Right atrium auricular region (tissue), 2 donors: ENCODE data around the gene PDS5A. TPM values are rescaled to one million over a fixed set of nuclear protein-coding genes. Genes with fewer than 3 reads are reported as not detected.

Source experiments
- DNase-seq: peaks from one replicate; pipeline ENCODE4 v3.0.0-alpha.2; 2019; ENCODE audit warnings: low spot score
- H3K27ac ChIP-seq, 2 donors: fragments of 200-600 bp; sonication (generic); 1 replicate in 1 of 2; 2 replicates in 1 of 2; pipeline ENCODE4 v1.5.1; 2016 to 2019
- H3K27me3 ChIP-seq, 2 donors: fragments of 200-600 bp; sonication (generic); one replicate each; pipeline versions ENCODE4 v1.5.1 to v1.6.0; 2017 to 2019
- H3K36me3 ChIP-seq: fragments of 200-600 bp; sonication (generic); one replicate; pipeline ENCODE4 v1.5.1; 2016
- H3K4me1 ChIP-seq, 2 donors: fragments of 200-600 bp; sonication (generic); one replicate each; pipeline versions ENCODE4 v1.5.1 to v1.6.0; 2017 to 2019
- H3K4me3 ChIP-seq, 2 donors: fragments of 200-600 bp; sonication (generic); 1 replicate in 1 of 2; 2 replicates in 1 of 2; pipeline ENCODE4 v1.5.1; 2017 to 2019; ENCODE audit warnings: mild to moderate bottlenecking in 1 of 2, moderate library complexity in 1 of 2
- H3K9me3 ChIP-seq, 2 donors: fragments of 200-600 bp; sonication (generic); one replicate each; pipeline ENCODE4 v1.5.1; 2019
- CTCF ChIP-seq, 2 donors: fragments of 200-600 bp; sonication (generic); IDR thresholded peaks; one replicate each; pipeline ENCODE4 v1.5.1; 2019; ENCODE audit warnings: antibody characterized with exemption in 2 of 2
- total RNA-seq, 2 donors: library from RNA; depleted of rRNA; stranded (reverse); fragments of >200 nt; gene quantifications; one replicate each; pipeline ENCODE4 v1.1.0, GENCODE V29; 2016

Gene PDS5A
- total RNA-seq, 2 donors from 2014 or later: 29.5 to 30.3 TPM

DNA sequence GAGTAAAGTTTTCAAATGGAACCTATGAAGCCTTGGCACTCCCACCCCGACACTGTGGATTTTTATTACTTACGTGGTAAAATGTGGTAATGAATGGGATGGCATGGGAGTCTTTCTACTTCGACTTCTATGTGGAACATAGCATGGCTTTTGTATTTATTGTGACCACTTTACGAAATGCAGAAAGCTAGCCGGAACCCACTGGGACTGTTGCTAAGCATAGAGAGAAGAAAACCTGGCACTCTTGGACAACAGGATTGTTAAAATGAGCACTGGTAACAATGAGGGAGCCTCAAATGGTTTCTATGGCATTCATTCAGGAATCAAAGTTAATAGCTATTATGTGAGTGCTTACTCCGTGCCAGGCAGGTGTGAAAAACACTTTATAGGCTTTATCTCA lies 113.3 kb downstream of the PDS5A start:
- H3K36me3 ChIP-seq: peaks cover 39% of the 10 kb centered on the region
- H3K4me3 ChIP-seq: no peak overlapping the region
- H3K27ac ChIP-seq: no peak overlapping the region
- H3K9me3 ChIP-seq: no peaks in the 10 kb centered on the region
- H3K27me3 ChIP-seq: no peaks in the 10 kb centered on the region
- no peak for DNase-seq
- no peaks in the 10 kb centered on the region for H3K4me1 ChIP-seq
- TF ChIP-seq CTCF (IDR thresholded peaks at IDR 0.05): no peak

DNA sequence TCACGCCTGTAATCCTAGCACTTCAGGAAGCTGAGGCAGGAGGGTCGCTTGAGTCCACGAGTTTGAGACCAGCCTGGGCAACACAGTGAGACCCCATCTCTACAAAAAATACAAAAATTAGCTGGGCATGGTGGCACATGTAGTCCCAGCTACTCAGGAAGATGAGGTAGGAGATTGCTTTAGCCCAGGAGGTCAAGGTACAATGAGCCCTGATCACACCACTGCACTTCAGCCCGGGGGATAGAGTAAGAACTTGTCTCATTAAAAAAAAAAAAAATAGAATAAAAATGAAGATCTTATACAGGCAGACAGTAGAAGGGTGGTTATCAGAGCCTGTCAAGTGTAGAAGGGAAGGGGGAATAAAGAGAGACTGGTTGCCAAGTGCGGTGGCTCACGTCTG lies 116.9 kb downstream of the PDS5A start:
- H3K4me1 ChIP-seq: no peaks in the 10 kb centered on the region
- no peaks in the 10 kb centered on the region for H3K27me3 ChIP-seq
- no peak for TF ChIP-seq CTCF (IDR thresholded peaks at IDR 0.05)
- peaks cover 0 to 3% of the 10 kb centered on the region in 2 donors for H3K9me3 ChIP-seq
- peaks cover 38% of the 10 kb centered on the region for H3K36me3 ChIP-seq
- no peak for DNase-seq
- no peak overlapping the region for H3K27ac ChIP-seq
- no peak overlapping the region for H3K4me3 ChIP-seq

- Histone ChIP-seq H3K27me3 (no peaks in the 10 kb centered on the region), H3K36me3 (peaks cover 22% of the 10 kb centered on the region)
- TF ChIP-seq CTCF (IDR thresholded peaks at IDR 0.05): no peak
Observed at GRCh38 chr4:39855909-39856512, 121.7 kb downstream of the PDS5A start.

GRCh38 chr4:39852636-39853035 lies 125.1 kb downstream of the PDS5A start:
- Histone ChIP-seq H3K9me3 (peaks cover 0 to 7% of the 10 kb centered on the region in 2 donors), H3K36me3 (peaks cover 11% of the 10 kb centered on the region), H3K4me3 (no peak overlapping the region), H3K27ac (no peak overlapping the region), H3K27me3 (no peaks in the 10 kb centered on the region), H3K4me1 (no peaks in the 10 kb centered on the region)
- no peak for DNase-seq
- no peak for TF ChIP-seq CTCF (IDR thresholded peaks at IDR 0.05)

More at GRCh38 chr4:39855909-39856512, 121.7 kb downstream of the PDS5A start:
- no peak for DNase-seq
- peaks cover 0 to 7% of the 10 kb centered on the region in 2 donors for H3K9me3 ChIP-seq
- no peak overlapping the region for H3K4me3 ChIP-seq
- H3K4me1 ChIP-seq: no peaks in the 10 kb centered on the region
- no peak overlapping the region for H3K27ac ChIP-seq

GRCh38 chr4:39850727-39851126 lies 127.0 kb downstream of the PDS5A start:
- Histone ChIP-seq H3K27me3 (no peaks in the 10 kb centered on the region), H3K4me3 (no peak overlapping the region), H3K36me3 (peaks cover 13% of the 10 kb centered on the region), H3K9me3 (peaks cover 0 to 2% of the 10 kb centered on the region in 2 donors), H3K27ac (no peak overlapping the region), H3K4me1 (no peaks in the 10 kb centered on the region)
- DNase-seq: no peak
- no peak for TF ChIP-seq CTCF (IDR thresholded peaks at IDR 0.05)

DNA sequence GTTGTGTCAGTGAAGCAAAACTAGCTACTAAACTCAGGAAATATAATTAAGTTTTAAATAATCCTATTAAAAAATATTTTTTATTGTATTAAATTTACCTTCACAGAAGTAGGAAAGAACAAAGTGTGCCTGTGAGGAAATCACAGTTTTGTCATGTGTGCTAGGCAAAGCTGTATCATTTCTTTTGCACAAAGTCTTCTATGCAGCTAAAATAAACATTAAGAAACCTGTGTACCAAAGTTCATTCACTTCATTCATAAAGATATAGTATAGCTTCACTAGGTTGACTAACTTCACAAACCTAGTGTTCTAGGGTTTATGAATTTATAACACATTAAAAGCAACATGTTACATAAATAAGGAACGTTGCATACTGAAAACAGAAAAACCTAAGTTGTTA lies 131.0 kb downstream of the PDS5A start:
- Histone ChIP-seq H3K36me3 (peaks cover 31% of the 10 kb centered on the region), H3K27ac (no peak overlapping the region), H3K27me3 (no peaks in the 10 kb centered on the region), H3K4me3 (no peak overlapping the region), H3K4me1 (no peaks in the 10 kb centered on the region), H3K9me3 (no peaks in the 10 kb centered on the region)
- TF ChIP-seq CTCF (IDR thresholded peaks at IDR 0.05): no peak
- DNase-seq: no peak
